CD4-positive, alpha-beta T cell treated with Interferon gamma for 1 hour (primary cell): ENCODE results near the gene TRIM38.
"Not testable (repeated sequence)": the region's sequence is repeated elsewhere in the genome, so short reads cannot be mapped to it uniquely, and the experiment has no call there.

Experiments
- DNase-seq: peaks from one replicate; pipeline ENCODE4 v3.0.0-alpha.2; 2020

The TRIM38 gene

DNA sequence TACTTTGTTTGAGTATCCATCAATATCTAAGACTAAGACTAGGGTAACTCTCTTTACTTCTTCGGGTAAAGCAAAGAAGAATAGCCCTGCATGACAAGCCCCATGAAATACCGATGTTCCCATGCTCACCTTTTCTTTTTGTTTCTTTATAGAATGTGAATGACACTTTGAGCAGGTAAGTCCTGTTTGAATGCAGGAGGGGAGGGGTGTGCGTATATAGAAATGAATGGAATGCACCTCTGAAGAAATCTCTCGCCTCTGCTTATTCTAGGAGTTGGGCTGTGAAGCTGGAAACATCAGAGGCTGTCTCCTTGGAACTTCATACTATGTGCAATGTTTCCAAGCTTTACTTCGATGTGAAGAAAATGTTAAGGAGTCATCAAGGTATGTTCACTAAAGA is 10.3 kb downstream of the TRIM38 start:
- no peak for DNase-seq

DNA sequence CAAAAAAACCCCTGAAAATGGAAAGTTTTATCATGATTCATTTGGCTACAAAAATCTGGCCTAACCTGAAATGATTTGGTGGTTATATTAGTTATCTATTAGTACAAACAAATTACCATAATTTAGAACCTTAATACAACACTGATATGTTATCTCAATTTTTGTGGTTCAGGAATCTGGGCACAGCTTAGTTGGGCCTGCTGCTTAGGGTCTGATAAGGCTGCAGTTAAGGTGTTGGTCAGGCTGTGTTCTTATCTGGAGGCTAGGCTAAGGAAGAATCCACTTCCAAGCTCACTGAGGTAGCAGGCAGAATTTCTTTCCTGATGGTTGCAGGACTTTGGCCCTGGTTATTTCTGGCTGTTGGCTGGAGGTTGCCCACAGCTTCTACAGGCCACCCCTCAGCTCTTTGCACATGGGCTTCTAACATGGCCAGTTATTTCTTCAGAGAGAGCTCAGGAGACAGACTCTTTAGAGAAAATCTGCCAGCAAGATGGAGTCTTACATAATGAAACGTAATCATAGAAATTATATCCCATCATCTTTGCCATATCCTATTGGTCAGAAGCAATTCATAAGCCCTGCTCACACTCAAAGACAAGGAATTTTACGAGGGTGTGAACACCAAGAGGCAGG is 11.4 kb downstream of the TRIM38 start:
- DNase-seq = no peak

DNA sequence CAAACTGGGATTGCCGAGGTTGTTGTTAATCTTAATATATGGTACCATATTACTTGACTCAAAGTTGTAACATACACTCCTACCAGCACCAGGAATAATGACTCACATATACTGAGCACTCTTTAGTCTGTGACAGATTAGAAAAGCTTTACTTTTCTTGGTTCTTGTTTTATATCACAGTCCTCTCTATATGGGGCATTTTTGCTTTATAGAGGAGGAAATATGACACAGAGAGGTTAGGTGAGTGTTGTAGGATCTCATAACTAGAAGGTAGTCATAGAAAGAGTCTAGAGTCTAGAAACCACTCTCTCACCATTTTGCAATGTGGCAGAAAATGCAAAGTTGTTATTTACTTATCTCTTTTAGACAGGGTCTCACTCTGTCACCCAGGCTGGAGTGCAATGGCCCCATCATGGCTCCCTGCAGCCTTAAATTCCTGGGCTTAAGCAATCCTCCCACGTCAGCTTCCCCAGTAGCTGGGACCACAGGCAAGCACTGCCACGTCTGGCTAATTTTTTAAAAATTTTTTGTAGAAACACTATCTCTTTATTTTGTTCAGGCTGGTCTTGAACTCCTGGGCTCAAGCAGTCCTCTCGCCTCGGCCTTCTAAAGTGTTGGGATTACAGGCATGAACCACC is 13.4 kb downstream of the TRIM38 start:
- DNase-seq = no peak

DNA sequence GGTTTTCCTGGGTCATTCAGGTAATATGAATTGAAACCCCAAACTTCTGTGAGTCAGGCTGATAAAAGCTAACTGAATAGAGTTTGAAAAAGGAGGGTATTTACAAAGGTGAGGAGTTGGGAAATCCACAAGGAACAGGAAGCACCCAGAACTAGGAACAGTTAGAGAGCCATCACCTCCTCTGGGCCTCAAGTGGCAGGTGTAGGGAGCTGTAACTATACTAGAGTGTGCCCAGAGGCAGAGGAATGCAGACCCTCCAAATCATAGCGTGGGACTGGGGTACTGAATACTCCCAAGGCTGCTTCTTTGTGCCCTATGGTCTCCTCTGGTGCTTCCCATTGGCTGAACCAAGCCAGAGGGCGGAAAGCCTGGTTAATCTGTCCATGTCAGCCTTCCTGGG is 18.3 kb downstream of the TRIM38 start:
- DNase-seq = no peak

DNA sequence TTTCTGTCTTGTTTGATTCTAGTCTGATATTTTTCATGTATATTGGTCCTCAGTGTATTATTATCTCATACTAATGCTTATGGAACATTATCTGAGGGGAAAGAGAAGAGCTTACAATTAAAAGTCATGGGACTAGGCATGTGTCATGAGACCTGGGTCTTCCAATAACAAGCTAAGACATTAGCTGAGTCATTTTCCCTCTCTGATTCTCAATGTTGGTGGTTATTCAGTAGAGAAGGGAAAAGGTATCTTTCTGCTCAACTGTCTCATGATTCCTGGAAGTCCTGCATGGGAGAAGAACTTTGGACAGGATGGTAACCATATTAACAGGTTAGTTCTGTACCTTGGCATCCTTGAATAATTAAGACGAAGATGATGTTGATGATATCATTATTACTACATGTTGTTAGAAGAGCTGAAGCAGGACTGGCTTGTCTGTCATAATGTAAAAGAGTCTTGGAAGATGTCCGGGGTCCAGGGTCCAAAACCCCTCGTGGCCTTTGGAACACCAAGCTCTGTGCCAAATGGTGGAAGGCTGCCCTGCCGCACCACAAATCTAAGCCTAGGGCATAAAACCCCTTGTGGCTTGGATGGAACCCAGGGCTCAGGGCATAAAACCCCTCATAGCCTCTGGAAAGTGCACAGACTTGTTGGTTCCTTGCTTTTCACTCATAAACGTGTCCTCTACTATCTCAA is 19.1 kb downstream of the TRIM38 start:
- no peak for DNase-seq

DNA sequence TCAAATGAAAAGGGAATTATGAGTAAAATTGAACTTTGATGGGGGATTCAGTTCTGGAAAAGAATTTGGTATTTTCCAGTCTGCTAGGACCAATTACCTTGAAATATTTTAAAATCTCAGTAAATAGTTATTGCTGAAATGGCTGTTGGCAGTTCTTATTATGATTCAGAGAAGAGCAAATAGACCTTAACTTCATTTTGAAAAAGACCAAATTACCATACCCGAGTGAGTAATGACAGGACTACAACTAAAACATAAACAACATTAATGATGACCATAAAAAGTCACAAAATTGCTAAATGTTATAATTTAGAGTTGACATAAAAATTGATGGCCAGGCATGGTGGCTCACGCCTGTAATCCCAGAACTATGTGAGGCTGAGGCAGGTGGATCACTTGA is 21.7 kb downstream of the TRIM38 start:
- DNase-seq = no peak

DNA sequence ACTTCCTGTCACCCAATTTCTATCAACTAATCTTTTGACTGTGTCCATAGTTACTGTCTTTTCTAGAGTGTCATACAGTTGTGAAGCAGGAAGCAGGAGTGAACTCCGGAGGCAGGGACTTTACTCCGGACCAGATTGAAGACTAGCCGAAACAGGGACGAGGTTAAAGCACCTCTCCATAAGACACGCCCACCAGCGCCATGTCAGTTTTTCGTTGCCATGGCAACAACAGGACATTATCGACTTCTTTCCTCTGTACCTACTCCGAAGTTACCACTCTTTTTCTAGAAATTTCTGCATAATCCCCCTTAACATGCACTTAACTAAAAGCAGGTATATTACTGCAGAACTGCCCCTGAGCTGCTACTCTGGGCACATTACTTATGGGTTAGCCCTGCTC is 25.2 kb downstream of the TRIM38 start:
- no peak for DNase-seq

DNA sequence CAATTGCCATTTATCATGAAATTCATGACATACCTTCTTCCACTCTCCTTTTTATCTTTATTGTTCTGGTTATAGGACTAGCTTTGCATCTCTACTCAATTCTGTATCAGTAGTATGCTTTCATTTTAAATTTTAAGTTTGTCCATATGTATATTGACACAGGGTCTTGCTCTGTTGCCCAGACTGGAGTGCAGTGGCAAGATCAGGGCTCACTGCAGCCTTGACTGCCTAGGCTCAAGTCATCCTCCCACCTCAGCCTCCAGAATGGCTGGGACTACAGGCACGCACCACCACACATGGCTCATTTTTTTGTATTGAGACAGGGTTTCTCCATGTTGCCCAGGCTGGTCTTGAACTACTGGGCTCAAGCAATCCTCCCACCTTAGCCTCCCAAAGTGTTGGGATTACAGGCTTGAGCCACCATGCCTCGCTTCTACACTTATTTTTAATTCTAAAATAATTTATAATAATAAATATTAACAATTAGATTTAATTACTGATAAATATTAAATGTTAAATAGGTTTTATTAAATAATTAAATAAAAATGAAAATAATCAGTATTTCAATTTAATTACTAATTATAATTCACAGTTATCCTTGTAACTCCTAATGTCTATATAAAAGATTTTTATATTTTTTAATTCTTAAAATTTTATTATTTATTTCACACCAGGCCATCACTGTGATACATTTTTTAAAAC is 27.7 kb downstream of the TRIM38 start:
- DNase-seq = no peak

DNA sequence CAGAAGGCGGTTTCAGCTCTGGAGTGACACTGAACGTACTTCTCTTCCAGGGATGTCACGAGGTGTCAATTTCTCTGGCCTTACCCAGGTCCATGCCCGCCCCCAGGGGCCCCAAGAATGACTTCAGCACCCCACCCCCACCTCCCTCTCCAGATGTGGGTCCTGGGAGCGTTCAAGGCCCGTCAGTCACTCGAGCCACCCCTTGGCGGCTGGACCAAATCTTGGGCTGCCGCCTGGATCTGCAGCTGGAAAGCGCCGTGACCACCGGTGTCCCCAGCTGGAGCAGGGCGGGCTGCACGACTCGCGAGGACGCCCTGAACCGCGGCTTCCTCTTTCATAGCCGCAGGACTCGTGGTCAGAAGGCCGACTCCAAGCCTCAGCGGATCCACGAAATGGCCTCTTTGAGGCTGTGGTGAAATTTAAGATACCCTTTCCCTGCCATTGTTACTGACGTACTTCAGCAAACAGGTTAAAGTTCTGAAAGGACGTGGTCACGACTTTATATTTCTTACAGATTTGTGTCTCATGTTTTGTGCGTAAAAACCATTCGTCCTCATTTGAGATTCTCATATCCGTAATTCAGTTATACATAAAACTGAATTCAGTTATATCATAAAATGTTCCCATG is 29.3 kb downstream of the TRIM38 start:
- peak; percentile 66 for DNase-seq

DNA sequence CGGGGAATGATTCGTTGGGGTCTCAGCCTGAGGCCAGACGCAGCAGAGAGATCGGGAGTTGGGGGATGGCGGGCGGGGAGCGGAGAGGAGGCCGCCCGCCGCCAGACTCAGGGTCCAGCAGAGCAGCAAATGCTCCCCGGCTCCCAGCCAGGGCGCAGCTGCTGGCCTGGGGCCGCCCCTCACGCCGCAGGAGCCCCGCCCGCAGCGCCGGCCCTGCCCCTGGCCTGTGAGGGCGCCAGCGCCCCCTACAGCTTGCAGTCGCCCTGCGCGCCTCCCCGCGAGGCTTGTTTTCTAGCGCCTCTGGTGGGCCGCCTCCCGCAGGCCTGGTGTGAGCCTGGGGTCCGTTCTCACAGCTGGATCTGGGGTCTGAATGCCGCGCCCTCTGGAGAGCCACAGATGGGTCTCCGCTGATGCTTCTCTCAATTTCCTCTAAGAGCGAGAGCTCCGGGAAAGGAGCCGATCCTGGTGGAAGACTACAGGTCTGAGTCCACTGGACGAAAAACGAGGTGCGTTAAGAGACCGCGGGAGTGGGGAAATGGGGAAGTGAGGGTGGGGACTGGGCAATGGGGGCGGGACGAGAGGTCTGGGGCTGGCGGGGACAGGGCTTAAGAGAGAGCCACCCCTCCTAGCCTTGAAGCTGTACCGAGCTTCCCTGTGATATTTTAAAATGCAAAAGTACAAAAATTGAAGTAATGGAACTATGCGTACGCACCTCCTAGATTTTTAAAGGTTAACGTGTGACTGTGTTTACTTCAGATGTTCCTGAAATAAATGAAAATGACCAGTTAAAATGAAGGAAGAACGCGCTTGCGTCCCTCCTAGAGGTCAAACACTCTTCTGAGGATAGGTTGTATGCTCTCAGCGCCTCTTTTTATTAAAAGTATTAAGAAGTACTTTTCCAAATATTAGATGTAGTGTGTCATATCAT is 30.1 kb downstream of the TRIM38 start:
- DNase-seq = peak; percentile 89

DNA sequence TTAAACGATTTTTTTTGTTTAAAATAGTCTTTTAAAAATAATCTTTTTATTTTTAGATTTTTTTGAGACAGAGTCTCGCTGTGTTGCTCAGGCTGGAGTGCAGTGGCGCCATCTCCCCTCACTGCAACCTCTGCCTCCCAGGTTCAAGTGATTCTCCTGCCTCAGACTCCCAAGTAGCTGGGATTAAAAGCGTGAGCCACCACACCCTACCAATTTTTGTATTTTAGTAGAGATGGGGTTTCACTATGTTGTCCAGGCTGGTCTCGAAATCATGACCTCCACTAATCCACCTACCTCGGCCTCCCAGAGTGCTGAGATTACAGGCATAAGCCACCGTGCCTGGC is 30.7 kb downstream of the TRIM38 start:
- DNase-seq = not testable (repeated sequence)

DNA sequence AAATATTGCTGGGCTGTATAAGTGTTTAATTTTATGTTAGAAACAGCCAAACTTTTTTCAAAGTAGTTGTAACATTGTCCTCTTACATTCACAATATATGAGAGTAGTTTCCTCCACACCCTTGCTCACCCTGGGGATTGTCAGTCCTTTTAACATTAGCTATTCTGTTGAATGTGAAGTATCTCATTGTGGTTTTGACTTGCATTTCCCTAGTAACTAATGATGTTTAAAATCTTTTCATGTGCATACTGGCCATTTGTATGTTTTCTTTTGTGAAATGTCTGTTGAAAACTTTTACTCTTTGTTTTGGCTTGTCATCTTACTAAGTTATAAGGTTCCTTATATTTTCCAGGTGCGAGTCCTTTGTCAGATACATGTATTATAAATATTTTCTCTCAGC is 32.9 kb downstream of the TRIM38 start:
- DNase-seq = no peak

DNA sequence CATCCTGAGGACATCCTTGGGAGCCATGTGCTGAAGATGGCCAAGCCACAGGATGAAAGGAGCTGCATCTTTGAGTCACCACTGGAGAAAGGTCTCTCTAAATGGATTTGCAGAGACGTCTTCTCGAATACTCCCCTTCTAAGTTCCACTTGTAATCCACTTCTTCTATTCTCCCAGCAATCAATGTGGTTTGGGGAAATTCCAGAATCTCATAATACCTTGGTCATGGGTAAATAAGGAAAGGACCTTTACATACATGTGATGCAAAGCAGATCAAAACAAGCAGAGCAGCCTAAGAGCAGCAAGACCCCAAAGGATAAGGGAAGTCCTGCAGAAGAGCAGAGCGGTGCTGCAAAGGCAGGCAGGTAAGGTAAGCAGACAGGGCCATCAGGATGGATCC is 35.3 kb downstream of the TRIM38 start:
- no peak for DNase-seq

DNA sequence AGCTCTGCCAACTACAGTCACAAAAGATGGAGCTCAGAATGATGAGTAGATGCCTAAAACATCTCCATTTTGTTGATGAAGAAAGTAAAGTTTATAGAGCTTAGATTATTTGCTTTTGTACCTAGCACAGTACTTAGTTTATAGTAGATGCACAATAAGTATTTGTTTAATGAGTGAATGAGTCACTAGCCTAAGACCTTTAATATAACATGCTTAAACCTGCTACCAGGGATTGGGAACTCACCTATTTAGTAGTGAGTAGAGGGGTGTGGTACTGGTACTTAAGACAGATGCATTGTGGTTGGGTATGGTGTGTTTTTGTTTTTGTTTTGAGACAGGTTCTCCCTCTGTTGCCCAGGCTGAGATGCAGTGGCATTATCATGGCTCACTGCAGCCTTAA is 35.8 kb downstream of the TRIM38 start:
- DNase-seq = no peak

DNA sequence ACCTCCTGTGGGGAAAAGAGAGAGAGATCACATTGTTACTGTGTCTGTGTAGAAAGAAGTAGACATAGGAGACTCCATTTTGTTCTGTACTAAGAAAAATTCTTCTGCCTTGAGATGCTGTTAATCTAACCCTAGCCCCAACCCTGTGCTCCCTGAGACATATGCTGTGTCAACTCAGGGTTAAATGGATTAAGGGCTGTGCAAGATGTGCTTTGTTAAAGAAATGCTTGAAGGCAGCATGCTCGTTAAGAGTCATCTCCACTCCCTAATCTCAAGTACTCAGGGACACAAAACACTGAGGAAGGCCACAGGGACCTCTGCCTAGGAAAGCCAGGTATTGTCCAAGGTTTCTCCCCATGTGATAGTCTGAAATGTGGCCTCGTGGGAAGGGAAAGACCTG is 36.6 kb downstream of the TRIM38 start:
- not testable (repeated sequence) for DNase-seq

DNA sequence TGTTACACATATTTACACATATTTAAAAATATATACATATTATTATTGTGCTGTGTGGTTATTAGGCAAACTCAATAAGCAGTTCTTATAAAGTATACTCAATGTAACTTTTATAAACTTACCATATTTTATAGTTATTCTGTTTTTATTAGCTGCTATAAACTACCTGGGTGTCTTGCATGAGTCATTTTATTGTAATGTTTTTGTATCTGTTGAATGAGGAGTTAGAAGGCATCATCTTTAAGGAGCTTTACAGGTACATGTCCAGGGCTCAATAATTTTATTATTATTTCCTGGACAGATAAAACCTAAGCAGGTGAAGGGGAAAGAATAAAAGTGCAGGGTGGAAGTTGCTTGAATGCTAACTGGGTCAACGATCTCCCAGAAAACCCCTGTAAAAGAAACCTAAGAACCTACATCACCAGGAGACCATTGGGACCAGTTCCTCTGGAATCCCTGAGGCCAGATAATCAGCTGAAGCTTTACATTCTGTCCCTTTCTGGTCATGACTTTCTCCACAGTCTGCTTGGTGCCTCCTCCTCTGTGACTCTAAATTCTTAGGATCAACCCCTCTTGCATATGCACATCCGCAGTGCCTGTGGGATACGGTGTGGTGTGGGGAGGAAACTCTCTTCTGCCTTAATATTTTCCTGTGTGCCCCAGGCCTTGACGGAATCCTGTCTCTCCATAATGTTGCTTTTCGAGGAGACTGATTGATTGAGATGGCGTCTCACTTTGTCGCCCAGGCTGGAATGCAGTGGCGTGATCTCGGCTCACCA is 38.0 kb downstream of the TRIM38 start:
- DNase-seq = no peak

DNA sequence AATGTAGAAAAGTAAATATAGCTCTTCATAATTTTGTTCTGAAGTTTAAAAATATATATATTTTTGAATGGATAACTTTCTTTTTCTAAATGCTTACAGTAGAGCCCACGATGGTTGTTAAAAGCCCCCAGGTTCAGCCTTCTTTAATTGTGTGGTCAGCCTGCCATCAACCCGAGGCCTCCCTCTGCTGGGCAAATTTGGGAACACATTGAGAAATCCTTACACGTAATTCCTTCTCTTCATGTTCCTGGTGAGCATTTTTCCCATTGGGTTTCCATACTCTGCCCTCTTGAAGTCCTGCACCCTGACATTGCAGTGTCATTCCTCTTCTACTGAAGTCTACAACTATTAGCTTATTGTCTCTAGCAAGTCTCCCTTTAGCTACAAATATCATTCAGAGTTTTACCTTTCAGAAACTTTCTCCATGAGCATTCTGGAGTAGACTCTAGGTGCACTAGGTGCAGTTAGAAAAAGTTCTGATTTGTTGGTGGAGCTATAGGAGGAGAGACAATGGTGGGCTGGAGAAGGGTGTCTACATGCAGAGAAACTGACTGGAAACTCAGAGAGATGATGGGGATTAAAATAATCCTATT is 40.6 kb downstream of the TRIM38 start:
- DNase-seq = peak; percentile 13

DNA sequence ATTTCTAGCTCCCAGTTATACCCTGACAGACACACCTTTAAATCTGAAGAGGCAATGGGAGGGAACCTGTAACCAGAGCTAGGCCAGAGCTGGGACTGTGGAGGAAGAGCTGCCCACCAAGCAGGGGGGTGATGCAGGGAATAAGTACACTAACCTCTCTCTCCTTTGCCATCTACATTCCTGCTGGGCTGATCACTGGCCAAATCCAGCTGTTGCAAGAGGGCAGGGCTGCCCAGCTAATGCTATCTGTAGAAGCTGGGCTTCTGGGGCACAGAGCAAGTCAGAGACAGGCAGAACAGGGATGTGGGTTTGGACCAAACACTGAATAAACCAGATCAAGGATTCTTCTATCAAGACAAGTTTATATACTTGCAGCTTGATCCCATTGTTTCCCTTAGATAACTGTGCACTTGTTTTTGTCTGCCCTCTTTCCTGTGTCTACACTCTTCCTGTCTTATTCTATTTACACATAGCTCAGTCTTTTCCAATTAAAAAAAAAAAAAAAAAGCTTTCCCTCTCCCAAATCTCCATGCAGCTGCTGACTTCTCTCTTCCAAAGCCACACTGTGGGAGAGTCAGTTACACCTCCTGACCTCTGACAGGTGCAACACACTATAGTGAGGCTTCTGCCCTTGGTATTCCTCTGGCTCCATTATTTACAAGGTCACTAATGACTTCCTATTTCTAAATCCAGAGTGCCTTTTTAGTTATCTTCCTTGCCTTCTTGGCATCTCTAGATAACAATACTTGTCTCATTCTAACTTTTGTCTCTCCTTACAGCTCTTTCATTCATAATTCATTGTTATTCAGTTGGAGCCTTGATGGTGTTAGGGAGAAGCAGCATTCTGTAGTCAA is 43.7 kb downstream of the TRIM38 start:
- DNase-seq = no peak

DNA sequence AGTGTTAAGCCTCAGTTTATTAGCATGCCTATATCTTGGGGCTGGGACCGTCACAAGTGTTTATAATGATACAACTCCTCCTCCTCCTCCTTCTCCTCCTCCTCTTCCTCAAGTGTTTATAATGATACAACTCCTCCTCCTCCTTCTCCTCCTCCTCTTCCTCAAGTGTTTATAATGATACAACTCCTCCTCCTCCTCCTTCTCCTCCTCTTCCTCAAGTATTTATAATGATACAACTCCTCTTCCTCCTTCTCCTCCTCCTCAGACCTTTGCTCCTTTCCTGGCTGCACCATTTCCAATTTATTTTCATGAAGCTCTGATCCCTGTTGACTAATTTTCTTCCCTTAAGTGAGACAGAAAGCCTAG is 44.3 kb downstream of the TRIM38 start:
- not testable (repeated sequence) for DNase-seq

DNA sequence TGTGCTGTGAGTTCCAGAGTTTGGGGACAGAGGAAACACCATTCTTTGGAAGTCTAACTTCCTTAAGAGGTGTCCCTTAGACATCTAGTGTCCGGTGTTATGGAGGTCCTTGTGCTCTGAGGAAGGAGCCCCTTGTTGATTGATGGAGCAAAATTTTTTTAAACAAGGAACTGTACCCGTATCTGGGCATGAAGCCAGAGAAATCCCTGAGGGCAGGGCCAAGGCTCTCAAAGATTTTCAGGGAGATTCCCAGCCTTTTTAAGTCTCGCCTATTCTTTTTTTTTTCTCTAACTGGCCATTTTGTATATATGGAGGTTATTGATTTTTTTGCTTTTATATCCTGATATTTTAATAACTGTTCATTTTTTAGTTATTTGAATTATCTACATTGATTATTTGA is 45.9 kb downstream of the TRIM38 start:
- no peak for DNase-seq
